HG03558 (cell line): ENCODE results near the gene SDCBP2.

Source experiments
- ATAC-seq: cut with Tn5 transposase; IDR thresholded peaks from one replicate; pipeline ENCODE4 v1.9.1; 2021; ENCODE audit warnings: moderate number of reproducible peaks; ENCODE audit not compliant: unreplicated experiment; ENCODE audit errors: extremely low read depth

SDCBP2 gene

DNA sequence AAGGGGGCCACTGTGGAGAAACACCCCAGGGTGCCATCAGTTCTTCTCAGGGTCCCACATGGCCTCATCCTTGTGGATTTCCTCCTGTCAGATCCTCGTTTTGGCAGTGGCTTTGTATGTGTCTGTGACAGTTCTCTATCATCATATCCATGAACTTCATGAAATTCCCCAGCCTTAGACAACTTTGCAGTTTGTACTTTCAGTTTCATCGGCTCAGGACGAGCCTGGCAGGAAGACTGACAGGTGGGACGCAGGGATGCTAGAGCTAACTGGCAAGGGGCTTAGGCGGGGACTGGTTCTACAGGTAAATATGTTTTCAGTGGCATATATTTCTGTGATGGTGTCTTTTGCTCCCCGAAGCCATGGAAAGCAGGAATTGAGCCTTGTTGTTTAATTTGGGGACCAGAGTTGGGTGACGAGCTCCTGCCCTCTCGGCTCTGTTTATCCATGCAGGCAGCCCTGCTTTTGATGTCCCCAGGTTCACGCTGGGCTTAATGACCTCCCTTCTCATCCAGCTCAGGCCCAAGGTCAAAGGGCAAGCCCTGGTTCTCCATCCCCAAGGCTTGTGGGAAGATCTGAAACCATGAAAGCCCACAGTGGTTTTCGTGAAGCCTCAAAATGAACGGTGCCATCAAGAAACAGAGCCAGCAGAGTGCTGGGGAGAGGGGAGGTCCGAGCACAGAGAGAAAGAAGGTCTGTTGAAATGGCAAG, 11.2 kb downstream of the SDCBP2 start:
- ATAC-seq: no peak

DNA sequence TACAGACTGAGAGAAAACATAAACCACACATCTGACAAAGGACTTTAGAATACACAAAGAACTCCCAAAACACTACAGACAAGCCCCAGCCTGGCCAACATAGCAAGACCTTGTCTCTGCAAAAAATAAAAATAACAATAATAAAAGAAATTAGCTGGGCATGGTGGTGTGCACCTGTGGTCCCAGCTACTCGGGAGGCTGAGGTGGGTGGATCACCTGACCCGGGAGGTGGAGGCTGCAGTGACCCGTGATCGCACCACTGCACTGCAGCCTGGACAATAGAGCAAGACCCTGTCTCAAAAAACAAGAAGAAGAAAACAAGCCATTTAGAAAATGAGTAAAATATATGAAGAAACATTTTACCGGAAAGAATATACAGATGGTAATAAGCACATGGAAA, 13.1 kb downstream of the SDCBP2 start:
- ATAC-seq: no peak

DNA sequence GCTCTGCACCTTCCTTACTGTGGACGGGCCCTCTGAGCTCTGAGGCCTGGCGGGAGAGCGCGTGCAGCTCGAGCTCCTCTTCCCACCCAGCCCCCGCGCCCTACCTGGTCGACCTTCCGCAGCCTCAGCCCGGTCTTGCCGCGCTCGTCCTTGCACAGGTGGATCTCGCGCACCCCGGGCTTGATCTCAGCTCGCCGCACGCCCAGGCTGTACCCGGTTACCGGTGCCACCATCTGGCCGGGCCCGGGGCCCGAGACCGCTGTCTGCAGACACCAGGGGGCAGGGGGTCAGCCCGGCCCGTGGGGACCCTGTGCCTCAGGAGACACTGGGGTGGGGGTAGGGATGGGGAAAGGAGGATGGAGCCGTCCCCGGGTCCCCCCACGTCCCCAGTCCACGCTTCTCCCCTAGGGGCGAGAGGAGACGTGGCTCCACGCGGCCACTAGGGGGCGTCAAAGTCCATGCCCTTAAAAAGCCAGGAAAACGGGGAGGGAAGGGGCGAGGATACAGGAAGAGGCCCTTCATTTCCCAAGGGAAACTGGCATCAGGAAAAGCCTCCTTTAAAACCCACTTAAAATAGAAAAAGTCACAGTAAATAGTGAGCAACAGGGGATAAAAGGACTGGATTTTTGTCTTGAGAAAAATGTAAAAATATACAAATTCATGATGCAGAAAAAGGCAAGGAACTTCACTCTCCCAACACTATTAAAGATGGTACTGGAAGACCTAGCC, 15.5 kb downstream of the SDCBP2 start:
- ATAC-seq: no peak

DNA sequence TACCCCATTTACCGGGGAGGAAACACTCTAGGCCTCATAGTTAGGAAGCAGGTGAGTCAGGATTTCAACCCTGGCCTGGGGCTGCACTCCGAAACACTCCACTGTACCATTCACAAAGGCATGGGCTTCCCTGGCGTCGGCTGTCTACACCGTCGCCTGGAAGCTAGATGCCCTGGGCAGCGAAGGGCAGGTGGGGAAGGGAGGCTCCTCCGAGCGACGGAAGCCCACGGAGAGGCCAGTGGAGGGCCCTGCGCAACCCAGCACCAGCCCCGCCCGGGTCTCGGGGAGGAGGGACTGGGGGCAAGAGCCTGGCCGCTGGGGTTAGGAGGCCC, 16.1 kb downstream of the SDCBP2 start:
- ATAC-seq: no peak

DNA sequence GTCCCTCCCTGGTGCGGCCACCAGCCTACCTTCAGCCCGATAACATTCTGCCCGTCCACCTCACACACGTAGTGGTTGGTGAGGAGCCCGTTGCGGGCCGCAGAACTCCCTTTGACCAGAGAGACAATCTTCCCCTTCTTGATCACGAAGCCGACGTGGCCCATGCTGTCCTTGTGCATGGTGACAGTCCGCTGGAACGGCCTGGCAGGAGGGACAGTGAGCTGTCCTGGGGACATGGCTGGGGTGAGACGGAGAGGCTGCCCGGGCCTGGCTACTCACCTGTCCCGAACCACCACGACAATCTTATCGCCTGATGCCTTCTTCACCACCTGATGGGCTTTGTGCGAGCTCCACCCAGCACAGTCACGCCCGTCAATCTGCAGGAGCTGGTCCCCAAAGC, 16.6 kb downstream of the SDCBP2 start:
- no peak for ATAC-seq

DNA sequence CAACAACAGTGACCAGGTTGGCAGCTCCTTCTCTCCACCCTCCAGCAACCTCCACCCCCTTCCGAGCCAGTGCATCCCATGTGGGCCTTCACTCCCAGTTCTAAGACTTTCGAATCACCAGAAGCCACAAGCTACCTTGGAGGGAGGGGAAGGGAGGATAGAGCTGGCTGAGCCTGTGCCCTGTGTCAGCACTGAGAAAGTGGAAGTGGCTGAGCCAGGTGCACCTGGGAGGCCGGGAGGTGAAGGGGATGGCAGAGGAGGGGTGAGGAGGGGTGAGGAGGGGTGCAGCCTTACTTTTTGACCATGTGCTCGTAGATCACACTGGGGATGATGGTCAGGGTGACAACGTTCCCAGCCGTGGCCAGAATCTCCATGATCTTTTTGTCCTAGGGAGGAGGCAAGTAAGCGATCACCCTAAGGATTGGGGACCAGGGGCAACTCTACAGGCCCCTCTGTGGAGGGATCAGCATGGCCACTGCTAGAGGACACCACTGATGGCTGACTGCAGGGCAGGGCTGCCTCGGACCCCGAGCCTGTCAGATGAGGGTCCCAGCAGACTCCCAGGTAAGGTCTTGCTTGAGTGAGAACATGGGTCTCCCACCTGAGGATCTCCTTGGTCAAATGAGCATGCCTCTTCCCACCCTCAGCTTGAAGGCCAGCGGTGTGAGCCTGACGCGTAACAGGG, 18.3 kb downstream of the SDCBP2 start:
- ATAC-seq: no peak

DNA sequence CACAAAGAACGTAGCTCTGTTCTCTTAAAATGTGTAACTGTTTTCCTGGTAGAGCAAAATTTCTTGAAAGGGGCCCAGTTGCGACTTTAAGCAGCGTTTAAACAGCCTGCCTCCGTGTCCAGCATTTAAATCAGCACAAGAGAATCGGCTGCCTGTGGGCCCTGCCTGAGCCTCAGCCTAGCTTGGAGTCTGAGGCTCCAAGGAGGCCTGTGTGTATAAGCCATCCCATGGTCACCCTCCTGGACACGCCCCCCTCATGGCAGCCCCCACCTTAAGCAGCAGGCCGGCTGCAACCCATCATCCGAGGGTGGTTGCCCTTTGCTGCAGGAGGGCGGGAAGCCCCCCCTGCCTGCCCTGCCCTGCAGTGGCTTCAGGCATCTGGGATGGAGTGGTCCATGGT, 18.9 kb downstream of the SDCBP2 start:
- no peak for ATAC-seq

DNA sequence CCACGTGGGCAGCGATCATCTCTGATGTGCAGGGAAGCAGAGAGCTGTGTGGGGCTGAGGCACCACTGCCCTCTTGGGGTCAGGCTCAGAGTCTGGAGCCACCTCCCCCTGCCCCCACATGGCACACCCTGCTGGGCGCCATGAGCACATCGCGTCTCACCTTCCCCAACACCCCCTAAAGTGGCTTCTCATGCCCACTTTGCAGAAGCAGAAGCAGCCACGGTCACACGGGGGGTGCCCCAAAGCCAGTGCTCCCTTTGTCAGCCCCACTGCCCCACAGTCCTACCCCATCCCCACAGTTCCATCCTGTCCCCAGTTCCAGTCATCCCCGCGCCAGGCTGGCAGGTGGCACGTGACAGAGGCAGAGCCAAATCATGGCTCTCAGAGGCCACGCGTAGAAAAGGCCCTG, 19.5 kb downstream of the SDCBP2 start:
- no peak for ATAC-seq

DNA sequence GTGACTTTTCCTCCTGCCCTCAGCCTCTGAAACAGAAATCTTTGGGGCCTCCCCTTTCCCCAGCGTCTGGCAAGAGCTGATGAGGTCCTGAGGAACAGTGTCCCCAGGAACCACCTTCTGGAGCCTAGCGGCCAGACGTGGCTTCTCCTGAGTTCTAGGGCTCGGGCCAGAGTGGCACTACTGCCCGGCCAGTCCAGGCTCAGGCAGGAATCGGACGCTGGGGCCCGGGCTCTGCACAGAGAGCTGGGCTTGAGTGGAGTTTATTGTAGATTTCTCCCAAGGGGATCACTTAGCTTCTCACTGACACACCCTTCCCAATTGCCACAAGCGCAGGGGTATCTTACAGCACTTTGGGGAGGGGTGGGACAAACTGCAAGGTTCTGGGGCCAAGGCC, 20.2 kb downstream of the SDCBP2 start:
- no peak for ATAC-seq

DNA sequence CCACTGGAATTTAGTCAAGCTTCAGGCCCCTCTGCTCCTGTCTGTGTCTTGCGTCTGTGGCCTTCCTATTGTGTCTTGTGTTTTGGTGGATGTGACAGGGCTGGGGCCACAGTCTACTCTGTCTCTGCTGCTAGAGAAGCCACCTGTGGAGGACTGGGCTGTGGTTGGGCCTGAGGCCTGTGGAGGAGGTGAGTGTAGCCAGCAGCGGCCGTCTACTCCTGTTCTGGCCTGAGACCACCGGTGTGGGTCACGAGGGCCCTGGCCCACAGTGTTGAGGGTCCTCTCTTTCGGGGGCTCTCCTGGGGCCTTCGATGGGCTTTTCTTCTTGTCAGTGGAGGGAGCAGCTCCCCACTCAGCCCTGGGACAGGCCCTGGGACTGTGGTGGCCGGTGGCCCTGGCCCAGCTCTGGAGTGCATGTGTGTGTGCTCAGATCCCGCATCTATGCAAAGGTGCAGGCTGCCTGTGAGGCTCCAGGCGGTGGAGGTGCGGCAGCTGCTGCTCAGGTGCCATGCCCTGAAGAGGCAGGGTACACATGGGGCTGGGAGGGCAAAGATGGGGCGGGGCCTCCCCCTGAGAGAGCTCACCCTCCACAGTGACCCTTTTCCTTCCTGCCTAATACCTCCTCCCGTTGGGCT, 20.8 kb downstream of the SDCBP2 start:
- ATAC-seq: no peak

DNA sequence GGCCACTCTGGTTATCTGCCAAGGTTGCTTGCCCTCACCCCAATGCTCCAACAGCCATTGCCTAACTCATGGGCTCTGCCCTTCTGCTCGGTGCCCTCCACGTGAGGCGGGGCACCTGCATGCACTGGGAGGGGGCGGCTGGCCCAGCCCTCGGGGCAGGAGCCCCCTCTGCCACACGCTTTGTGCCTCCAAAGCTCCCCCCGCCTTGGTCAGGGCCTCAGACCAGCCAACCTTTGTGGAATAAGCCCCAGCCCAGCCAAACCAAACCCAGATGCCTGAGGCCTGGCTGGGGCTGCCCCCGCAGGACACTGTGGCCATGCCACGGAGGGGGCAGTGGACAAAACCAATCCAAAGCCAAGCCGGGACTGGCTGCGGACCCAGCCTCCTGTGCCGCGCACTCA, 21.4 kb downstream of the SDCBP2 start:
- no peak for ATAC-seq

DNA sequence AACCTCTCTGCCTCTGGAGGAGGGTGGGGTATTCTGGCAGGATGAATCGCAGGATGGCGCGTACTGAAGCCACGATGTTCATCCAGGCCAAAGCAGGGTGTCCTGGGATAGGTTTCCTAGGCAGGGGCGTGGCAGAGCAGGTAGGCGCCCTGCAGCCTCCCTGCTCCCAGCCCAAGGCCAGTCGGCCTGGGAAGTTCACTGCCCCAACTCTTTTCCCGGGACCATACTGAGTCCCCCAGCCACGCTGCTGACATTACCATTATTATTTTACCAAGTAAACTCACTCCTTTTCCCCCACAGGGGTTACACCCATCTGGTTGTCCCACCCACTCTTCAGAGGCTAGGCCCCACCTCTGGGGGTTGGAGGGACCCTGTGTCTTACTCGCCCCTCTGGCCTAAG, 21.8 kb downstream of the SDCBP2 start:
- ATAC-seq: no peak

DNA sequence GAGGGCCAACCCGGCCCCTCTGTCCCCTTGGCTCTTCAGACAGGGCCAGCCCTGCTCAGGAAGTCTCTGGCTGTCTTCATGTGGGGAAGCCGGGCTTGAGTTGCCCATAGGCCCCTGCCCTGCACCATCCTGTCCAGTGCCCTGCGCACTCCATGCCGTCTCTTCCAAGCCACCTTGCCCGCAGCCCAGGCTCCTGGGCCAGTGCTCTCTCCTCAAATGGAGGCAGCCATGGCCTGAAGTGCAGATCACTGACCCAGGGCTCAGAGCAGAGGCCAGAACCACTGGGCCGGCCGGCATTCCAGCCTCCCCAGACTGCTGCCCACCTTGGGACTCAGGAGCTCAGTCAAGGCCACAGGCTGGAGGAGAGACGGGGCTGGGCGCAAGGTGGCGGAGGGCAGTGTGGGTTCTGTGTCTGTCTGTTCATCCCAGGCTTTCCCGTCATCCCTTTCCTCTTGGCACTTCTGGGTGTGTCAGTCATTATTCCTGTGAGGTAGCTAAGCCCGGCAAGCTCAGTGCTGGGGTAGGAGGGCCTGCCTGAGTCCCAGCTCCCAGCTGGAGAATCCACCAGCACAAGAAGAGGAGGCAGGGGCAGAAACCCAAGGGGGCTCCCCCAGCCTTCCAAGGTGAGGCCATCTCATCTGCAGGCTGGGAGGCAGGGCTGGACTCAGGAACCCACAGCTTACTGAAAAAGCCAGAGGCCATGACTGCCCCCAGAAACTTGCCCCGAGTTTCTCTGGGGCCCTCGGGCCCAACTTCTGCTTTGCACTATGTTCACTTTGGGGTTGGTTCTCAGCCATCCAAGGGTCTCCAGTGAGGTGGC, 22.4 kb downstream of the SDCBP2 start:
- no peak for ATAC-seq

DNA sequence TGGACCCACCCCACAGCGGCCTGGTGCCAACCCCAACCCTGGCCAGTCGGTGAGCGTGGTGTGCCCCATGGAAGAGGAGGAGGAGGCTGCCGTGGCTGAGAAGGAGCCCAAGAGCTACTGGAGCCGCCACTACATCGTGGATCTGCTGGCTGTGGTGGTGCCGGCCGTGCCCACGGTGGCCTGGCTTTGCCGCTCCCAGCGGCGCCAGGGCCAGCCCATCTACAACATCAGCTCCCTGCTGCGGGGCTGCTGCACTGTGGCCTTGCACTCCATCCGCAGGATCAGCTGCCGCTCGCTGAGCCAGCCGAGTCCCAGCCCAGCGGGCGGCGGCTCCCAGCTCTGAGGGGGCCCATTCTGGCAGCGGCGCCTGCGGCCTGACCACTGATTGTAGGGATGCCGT, 23.2 kb downstream of the SDCBP2 start:
- ATAC-seq: no peak

DNA sequence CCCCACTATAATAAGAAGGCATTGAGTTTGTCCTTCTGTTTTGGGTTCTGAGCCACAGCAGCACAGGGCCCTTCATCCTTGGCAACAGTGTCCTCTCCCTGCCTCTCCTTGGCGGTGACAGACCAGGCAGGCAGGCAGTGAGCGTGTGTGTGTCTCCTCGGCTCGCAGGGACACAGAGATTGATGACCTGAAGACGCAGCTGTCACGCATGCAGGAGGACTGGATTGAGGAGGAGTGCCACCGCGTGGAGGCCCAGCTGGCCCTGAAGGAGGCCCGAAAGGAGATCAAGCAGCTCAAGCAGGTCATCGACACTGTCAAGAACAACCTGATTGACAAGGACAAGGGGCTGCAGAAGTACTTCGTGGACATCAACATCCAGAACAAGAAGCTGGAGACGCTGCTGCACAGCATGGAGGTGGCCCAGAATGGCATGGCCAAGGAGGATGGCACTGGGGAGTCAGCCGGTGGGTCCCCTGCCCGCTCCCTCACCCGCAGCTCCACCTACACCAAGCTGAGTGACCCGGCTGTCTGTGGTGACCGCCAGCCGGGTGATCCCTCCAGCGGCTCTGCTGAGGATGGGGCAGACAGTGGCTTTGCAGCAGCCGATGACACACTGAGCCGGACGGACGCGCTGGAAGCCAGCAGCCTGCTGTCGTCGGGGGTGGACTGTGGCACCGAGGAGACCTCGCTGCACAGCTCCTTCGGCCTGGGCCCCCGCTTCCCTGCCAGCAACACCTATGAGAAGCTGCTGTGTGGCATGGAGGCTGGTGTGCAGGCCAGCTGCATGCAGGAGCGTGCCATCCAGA, 24.0 kb downstream of the SDCBP2 start:
- no peak for ATAC-seq

DNA sequence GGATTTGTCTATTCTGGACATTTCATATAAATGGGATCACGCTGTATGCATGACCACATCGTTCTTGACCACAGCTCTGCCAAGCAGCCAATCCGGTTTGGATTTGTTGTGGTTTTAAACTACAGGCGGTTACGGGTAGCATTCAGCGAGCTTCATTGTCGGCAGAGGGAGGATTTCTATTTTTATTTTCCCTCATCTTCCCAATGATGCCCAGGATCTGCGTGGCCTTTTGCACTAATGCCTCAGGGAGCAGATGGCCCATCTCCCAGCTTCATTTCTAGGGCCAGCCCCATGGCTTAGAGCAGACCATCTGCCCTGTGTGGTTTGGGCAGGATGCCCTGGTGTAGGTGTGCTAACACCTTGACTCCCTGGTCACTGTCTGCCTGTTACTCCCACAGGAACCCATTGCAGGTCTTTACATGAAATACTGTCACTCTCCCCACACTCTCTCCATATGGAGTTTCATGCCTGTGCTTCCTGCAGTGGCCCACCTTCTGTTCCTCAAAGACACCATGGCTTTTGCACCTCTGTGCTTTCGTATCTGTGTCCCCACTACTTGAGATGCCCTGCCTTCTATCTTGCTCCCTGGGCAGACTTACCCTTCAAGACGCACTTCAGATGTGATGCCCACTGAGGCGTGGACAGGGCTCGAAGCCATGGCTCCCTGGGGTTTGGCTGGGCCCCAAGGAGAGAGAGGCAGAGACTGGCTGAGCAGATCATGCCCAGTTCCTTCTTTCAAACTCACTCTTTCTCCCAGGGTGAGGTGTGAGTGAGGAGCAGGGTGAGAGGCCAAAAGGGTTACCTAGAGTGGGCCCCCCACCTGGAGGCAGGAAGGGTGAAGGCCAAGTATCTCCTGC, 26.0 kb downstream of the SDCBP2 start:
- no peak for ATAC-seq

DNA sequence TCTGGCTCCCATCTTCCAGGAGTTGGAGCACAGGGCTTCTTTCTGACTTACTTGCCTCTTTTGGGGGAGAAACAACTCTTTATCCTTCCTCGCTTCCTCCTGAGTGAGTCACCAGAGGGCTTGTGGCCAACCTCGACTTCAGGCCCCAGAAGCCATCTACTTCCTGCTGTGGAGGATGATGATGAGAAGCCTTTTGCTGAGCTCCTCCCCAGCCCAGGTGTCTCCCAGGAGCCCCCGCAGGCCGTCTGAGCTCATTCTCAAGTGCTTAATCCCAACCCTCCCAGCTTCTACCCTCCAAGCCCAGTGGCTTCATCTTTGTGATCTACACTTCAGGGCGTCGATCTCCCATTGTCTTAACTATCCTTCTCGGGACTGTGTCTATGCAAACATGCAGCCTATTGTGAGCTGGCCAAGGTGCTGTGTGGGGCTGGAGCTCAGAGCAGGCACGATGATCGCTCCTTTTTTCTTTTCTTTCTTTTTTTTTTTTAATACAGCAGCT, 27.9 kb downstream of the SDCBP2 start:
- ATAC-seq: no peak

DNA sequence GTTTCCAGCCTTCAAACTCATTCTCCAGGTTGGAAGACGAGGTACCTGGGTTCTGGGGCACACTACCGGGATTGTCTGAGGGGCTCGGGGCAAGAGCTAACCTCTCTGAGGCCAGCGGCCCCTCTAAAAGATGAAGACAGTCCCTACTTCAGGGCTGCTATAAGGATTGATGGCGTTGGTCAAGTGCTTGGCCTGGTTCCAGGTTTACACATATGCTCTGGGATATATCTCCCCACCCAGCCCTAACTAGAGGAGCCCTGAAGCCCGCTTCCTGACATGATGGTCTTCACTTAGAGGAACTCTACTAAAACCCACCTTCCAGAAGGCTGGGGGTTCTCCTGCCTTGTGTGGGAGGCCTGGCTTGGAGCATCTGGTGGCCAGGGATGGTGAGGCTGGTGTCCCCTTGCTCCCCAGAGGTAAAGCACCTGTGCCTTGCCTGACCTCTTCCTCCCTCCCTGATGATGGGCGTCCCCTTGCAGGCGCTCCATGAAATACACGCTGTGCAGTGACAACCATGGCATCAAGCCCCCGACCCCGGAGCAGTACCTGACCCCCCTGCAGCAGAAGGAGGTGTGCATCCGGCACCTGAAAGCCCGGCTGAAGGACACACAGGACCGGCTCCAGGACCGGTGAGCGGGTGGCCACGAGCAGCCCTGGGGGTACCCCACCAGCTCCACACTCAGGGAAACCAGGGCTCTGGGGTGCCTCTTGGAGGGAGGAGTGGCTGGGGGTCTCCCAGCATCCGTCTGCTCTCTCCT, 28.7 kb downstream of the SDCBP2 start:
- no peak for ATAC-seq
